ENCODE measurements around the gene NR2F6.
"Not testable (repeated sequence)": the region's sequence is repeated elsewhere in the genome, so short reads cannot be mapped to it uniquely, and the experiment has no call there.

The NR2F6 gene

GRCh38 chr19:17245535-17245984 lies at the start of gene NR2F6:
TSS of gene NR2F6 (minus strand) at chr19:17245919. CDS start at chr19:17245220, 699 bp downstream.
- DNase-seq: no peak

- DNase-seq: peak; percentile 34
These were observed 48.6 kb upstream of the NR2F6 start for GRCh38 chr19:17294051-17294891.

- DNase-seq: no peak
These were observed 47.9 kb upstream of the NR2F6 start for GRCh38 chr19:17293605-17294004.

- peak; percentile 93 for DNase-seq
These were observed 46.8 kb upstream of the NR2F6 start for GRCh38 chr19:17292301-17293074.

GRCh38 chr19:17289489-17289888 lies 43.8 kb upstream of the NR2F6 start:
- DNase-seq: peak; percentile 84

GRCh38 chr19:17286752-17287151 lies 41.0 kb upstream of the NR2F6 start:
- DNase-seq: no peak

GRCh38 chr19:17286263-17286662 lies 40.5 kb upstream of the NR2F6 start:
- no peak for DNase-seq

GRCh38 chr19:17285415-17286135 lies 39.9 kb upstream of the NR2F6 start:
- no peak for DNase-seq

- DNase-seq: no peak
These were observed 37.8 kb upstream of the NR2F6 start for GRCh38 chr19:17283504-17283996.

GRCh38 chr19:17282488-17283125 lies 36.9 kb upstream of the NR2F6 start:
- DNase-seq: peak; percentile 84

- DNase-seq: peak; percentile 29
These were observed 35.9 kb upstream of the NR2F6 start, which contains the start of gene ANKLE1 for GRCh38 chr19:17281391-17282304. TSS of gene ANKLE1 (plus strand) at chr19:17281901. CDS start at chr19:17281921, 20 bp downstream.

GRCh38 chr19:17279436-17279835 lies 33.7 kb upstream of the NR2F6 start:
- no peak for DNase-seq

- no peak for DNase-seq
These were observed 29.9 kb upstream of the NR2F6 start for GRCh38 chr19:17275441-17276175.

- DNase-seq: not testable (repeated sequence)
These were observed 29.2 kb upstream of the NR2F6 start for GRCh38 chr19:17274892-17275291.

- no peak for DNase-seq
These were observed 23.0 kb upstream of the NR2F6 start for GRCh38 chr19:17268754-17269153.

GRCh38 chr19:17266975-17267788 lies 21.5 kb upstream of the NR2F6 start, which contains the start of gene BABAM1:
TSS of gene BABAM1 (plus strand) at chr19:17267443. CDS start at chr19:17268807, 1,364 bp downstream.
- peak; percentile 99 for DNase-seq

- no peak for DNase-seq
These were observed 20.9 kb upstream of the NR2F6 start for GRCh38 chr19:17266589-17266974.

- no peak for DNase-seq
These were observed 20.3 kb upstream of the NR2F6 start for GRCh38 chr19:17266026-17266425.

GRCh38 chr19:17264641-17264979 lies 18.9 kb upstream of the NR2F6 start, which contains the start of gene USHBP1:
TSS of gene USHBP1 (minus strand) at chr19:17264745. CDS start at chr19:17264299, 446 bp downstream.
- no peak for DNase-seq
